SW480 (cell line): ENCODE results near the gene THBD.
A peak's percentile ranks its signal among the peaks of the same experiment; 100 is the strongest.

Experiments used
- DNase-seq: peaks from one replicate; pipeline ENCODE4 v3.0.0-alpha.2; 2016; ENCODE audit warnings: low spot score

The THBD gene

GRCh38 chr20:23084282-23084844 is 34.9 kb upstream of the THBD start:
- no peak for DNase-seq

- peak; percentile 57 for DNase-seq
Observed at GRCh38 chr20:23083553-23084220, 34.2 kb upstream of the THBD start.

- DNase-seq: peak; percentile 77
Observed at GRCh38 chr20:23082846-23083552, 33.5 kb upstream of the THBD start.

GRCh38 chr20:23081263-23081819 is 31.9 kb upstream of the THBD start:
- no peak for DNase-seq

- no peak for DNase-seq
Observed at GRCh38 chr20:23080521-23080920, 31.0 kb upstream of the THBD start.

GRCh38 chr20:23079926-23080325 is 30.5 kb upstream of the THBD start:
- DNase-seq: no peak

- DNase-seq: no peak
Observed at GRCh38 chr20:23079016-23079351, 29.5 kb upstream of the THBD start.

- no peak for DNase-seq
Observed at GRCh38 chr20:23078351-23079015, 29.0 kb upstream of the THBD start.

GRCh38 chr20:23077277-23077676 is 27.8 kb upstream of the THBD start:
- no peak for DNase-seq

- DNase-seq: no peak
Observed at GRCh38 chr20:23074052-23074451, 24.6 kb upstream of the THBD start.

GRCh38 chr20:23072892-23073586 is 23.6 kb upstream of the THBD start:
- no peak for DNase-seq

GRCh38 chr20:23071996-23072395 is 22.5 kb upstream of the THBD start:
- DNase-seq: no peak

GRCh38 chr20:23071398-23071797 is 21.9 kb upstream of the THBD start:
- no peak for DNase-seq

- DNase-seq: no peak
Observed at GRCh38 chr20:23069108-23069507, 19.6 kb upstream of the THBD start.

- no peak for DNase-seq
Observed at GRCh38 chr20:23068283-23068682, 18.8 kb upstream of the THBD start.

- no peak for DNase-seq
Observed at GRCh38 chr20:23066772-23067171, 17.3 kb upstream of the THBD start.

GRCh38 chr20:23065266-23066201 is 16.1 kb upstream of the THBD start:
- no peak for DNase-seq

- DNase-seq: no peak
Observed at GRCh38 chr20:23063581-23063980, 14.1 kb upstream of the THBD start.

- DNase-seq: no peak
Observed at GRCh38 chr20:23063168-23063567, 13.7 kb upstream of the THBD start.

- DNase-seq: no peak
Observed at GRCh38 chr20:23062632-23063031, 13.2 kb upstream of the THBD start.
